Measurements from ENCODE around the gene RHPN2. TPM values are rescaled to one million over a fixed set of nuclear protein-coding genes. Genes with fewer than 3 reads are reported as not detected.

Gene RHPN2
- 4.7 and 7.3 TPM in 2 replicates for total RNA-seq

DNA sequence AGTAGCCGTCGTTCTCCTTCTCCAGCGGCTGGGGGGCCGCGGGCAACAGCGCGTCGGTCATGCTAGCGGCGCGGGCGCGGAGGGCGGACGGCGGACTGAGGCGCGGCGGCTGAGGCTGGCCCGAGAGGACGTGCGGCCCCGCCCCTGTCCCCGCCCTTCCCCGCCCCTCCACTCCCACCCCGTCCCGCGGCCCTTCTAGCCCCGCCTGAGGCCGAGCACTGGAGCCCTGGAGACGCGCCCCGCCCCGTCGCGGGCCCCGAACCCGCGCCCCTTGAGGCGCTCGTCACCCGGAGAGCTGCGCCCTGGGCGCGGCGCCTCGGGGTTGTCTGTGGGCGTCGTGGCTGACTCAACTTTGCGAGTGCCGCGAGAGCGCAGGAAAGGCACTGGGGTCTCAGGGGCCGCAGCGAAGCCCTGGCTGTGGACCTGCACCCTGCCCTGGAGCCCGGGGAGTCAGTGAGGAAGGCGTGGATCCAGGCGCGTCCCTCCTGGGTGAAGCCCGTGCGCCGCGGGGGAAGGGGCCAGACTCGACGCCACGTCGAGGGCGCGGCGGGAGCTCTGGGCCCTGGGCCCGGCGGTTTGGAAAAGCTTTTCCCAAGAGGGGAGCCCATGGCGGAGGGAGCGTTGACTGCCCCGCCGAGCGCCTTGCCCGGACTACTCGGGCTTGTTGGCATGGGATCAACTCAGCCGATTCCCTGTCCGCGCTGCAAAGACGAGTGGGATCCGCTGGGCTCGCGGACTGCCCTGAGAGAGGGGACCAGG lies at the start of gene RHPN2:
Gene RHPN2 (minus strand): TSS at position 97 of the 759 bp plus-strand sequence. CDS start 36 bp downstream, at position 61.

GRCh38 chr19:33080761-33081681 lies 16.3 kb upstream of the RHPN2 start, which contains the start of gene GPATCH1:
TSS of gene GPATCH1 (plus strand) at chr19:33081181. CDS start at chr19:33081194, 13 bp downstream.

GRCh38 chr19:32971715-32972540 lies 92.8 kb downstream of the RHPN2 start, which contains the start of the genes CEP89 and FAAP24:
TSS of gene CEP89 (minus strand) at chr19:32971958. CDS start at chr19:32971874, 84 bp downstream.
TSS of gene FAAP24 (plus strand) at chr19:32972242. CDS start at chr19:32973197, 955 bp downstream.

Small RNAs within 50 kb of the gene (small RNA-seq; reads per million reads assigned to genes)
- gene AC008521.1: not detected
- gene AC008521.2: not detected

Other genes starting within 250 kb of the RHPN2 start
- 0.16 TPM in 1 of 2 replicates, not detected in the other for gene SLC7A9, start 195.1 kb downstream of the RHPN2 start, total RNA-seq
- 24.2 and 24.5 TPM in 2 replicates for gene CEP89, start 92.9 kb downstream of the RHPN2 start, total RNA-seq
- 2.4 and 2.9 TPM in 2 replicates for gene FAAP24, start 92.6 kb downstream of the RHPN2 start, total RNA-seq
- gene GPATCH1, start 16.3 kb upstream of the RHPN2 start, total RNA-seq: 6.2 and 7.5 TPM in 2 replicates
- not detected in 2 replicates for gene WDR88, start 67.2 kb upstream of the RHPN2 start, total RNA-seq
- gene LRP3, start 129.4 kb upstream of the RHPN2 start, total RNA-seq: 32.8 and 37.0 TPM in 2 replicates
- gene SLC7A10, start 161.0 kb upstream of the RHPN2 start, total RNA-seq: not detected in 2 replicates
- gene CEBPA, start 237.6 kb upstream of the RHPN2 start, total RNA-seq: 0.97 and 1.6 TPM in 2 replicates